ENCODE data around the gene ATP6V1G2. TPM values are rescaled to one million over a fixed set of nuclear protein-coding genes. Genes with fewer than 3 reads are reported as not detected.

The ATP6V1G2 gene
- total and polyA plus RNA-seq, 2 of the 8 experiments (the other 6 are each of a cell fraction or from before 2014, with no cell fraction given) = 3.0 to 5.7 TPM

DNA sequence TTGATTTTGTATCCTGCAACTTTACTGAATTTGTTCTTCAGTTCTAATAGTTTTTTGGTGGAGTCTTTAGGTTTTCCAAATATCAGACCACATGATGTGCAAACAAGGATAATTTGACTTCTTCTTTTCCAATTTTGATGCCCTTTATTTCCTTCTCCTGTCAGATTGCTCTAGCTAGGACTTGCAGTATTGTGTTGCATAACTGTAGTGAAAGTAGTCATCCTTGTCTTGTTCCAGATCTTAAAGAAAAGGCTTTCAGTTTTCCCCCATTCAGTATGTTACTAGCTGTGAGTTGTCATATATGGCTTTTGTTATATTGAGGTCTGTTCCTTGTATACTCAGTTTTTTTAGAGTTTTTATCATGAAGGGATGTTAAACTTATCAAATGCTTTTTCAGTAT is 43.8 kb downstream of the ATP6V1G2 start:
- Histone ChIP-seq H3K9me3 (ENCODE audit: insufficient read depth in 2 of 2, low read depth in 1 of 2, low read length in 1 of 2) (no peaks in the 10 kb centered on the region), H3K14ac (ENCODE audit: insufficient read length) (no peak overlapping the region), H2BK12ac (ENCODE audit: low read depth, low read length) (no peak overlapping the region), H3K27ac (ENCODE audit: low read depth, low read length) (no peak overlapping the region), H2BK20ac (ENCODE audit: low read length) (no peak overlapping the region), H3K36me3 (ENCODE audit: control insufficient read depth in 2 of 4, insufficient read depth in 4 of 4, low read length in 3 of 4) (peaks cover 4 to 12% (median 8%) of the 10 kb centered on the region in 4 experiments; a peak in 5 of 8 replicates), H3K23me2 (ENCODE audit: low read depth, low read length) (peaks cover 4% of the 10 kb centered on the region; the same call in 1 of the 2 replicates), H4K20me1 (replicated peaks in 1 of 2; ENCODE audit: control insufficient read depth in 1 of 2, insufficient read depth in 2 of 2, low read length in 2 of 2) (peaks cover 3% of the 10 kb centered on the region in 2 experiments), H4K8ac (ENCODE audit: extremely low read depth, insufficient read depth, low read length) (no peak overlapping the region), H2BK15ac (ENCODE audit: low read length) (no peak overlapping the region), H4K91ac (replicated peaks; ENCODE audit: insufficient read length, low read length) (no peak overlapping the region), H3K4me1 (replicated peaks in 1 of 4; ENCODE audit: control insufficient read depth in 3 of 4, insufficient read depth in 4 of 4, low read length in 3 of 4) (peaks cover 2 to 11% (median 6%) of the 10 kb centered on the region in 4 experiments; a peak in 6 of 7 replicates), H3K79me2 (ENCODE audit: control insufficient read depth in 1 of 2, insufficient read depth in 2 of 2, low read length in 2 of 2) (peaks cover 0 to 40% of the 10 kb centered on the region in 2 experiments; a peak in 2 of 4 replicates), H3K23ac (ENCODE audit: insufficient read length) (no peak overlapping the region), H3K4ac (replicated peaks; ENCODE audit: insufficient read length, low read depth, low read length) (no peak overlapping the region), H3K27me3 (replicated peaks in 1 of 4; ENCODE audit: control insufficient read depth in 3 of 4, extremely low read depth in 1 of 4, insufficient read depth in 3 of 4, low read length in 3 of 4) (peaks cover 0 to 4% (median 2%) of the 10 kb centered on the region in 4 experiments; a peak in 4 of 7 replicates), H3K18ac (ENCODE audit: extremely low read depth, low read length) (no peak overlapping the region), H3K4me3 (ENCODE audit: extremely low read depth in 1 of 4, insufficient read depth in 2 of 4, low read depth in 3 of 4, low read length in 4 of 4) (no peak overlapping the region), H4K5ac (ENCODE audit: insufficient read length, low read depth, low read length) (no peak overlapping the region), H2BK5ac (ENCODE audit: low read depth, low read length) (no peak overlapping the region), H3K9ac (replicated peaks in 1 of 4; ENCODE audit: extremely low read depth in 1 of 4, low read depth in 3 of 4, low read length in 3 of 4) (no peak overlapping the region), H3K79me1 (ENCODE audit: low read depth, low read length) (peaks cover 2% of the 10 kb centered on the region; the same call in 1 of the 2 replicates), H2BK120ac (replicated peaks; ENCODE audit: low read depth, low read length) (no peak overlapping the region), H2AFZ (ENCODE audit: low read length) (no peak overlapping the region), H3K4me2 (ENCODE audit: insufficient read depth in 1 of 2, low read depth in 2 of 2, low read length in 2 of 2) (no peak overlapping the region), H2AK5ac (ENCODE audit: low read depth, low read length) (no peak overlapping the region), H3K56ac (replicated peaks; ENCODE audit: insufficient read length, low read depth, low read length) (no peak overlapping the region)
- DNase-seq (ENCODE audit: low read depth in 1 of 2, low spot score in 2 of 2) (no peak), FAIRE-seq (no peak)
- CTCF ChIA-PET (ENCODE audit: partially characterized antibody) = interaction anchor here (0.7 to 1.2 kb wide), 2 partner anchors 10 to 44 kb away, joined by 3 to 6 read pairs; partner anchors contain the start of gene ATP6V1G2
- POLR2A ChIA-PET (ENCODE audit: partially characterized antibody) = interaction anchor here (0.9 to 2.1 kb wide), 4 partner anchors 27 to 33 kb away, joined by 3 to 6 read pairs (median 4); no protein-coding TSS in a partner anchor
- no peak for TF ChIP-seq RAD21 (IDR thresholded peaks at IDR 0.05 in 1 of 2, conservative IDR thresholded peaks at IDR 0.05 in 1 of 2; ENCODE audit: low read depth in 2 of 2, low read length in 2 of 2)

Data from H1 (cell line).